ENCODE results near the gene BRD7. TPM values are rescaled to one million over a fixed set of nuclear protein-coding genes. Genes with fewer than 3 reads are reported as not detected.

BRD7 gene
- total and polyA plus RNA-seq, 10 of the 15 experiments (the other 5 are each of a cell fraction or from before 2014, with no cell fraction given): 16.9 to 74.7 (median 52.0) TPM

- Histone ChIP-seq H3K79me2 (ENCODE audit: control insufficient read depth, insufficient read depth, low read length) (no peaks in the 10 kb centered on the region), H3K4me3 (no peak overlapping the region), H3K4me1 (ENCODE audit: control insufficient read depth, insufficient read depth, low read length) (no peaks in the 10 kb centered on the region), H3K27me3 (replicated peaks in 1 of 2; ENCODE audit: control insufficient read depth in 2 of 2, insufficient read depth in 2 of 2, low read length in 1 of 2) (peaks cover 0 to 1% of the 10 kb centered on the region in 2 experiments; a peak in 2 of 4 replicates), H3K9me3 (replicated peaks; ENCODE audit: control insufficient read depth, insufficient read depth, low read length) (no peaks in the 10 kb centered on the region), H2AFZ (ENCODE audit: control insufficient read depth, low read depth, low read length) (no peak overlapping the region), H3K4me2 (ENCODE audit: control insufficient read depth, insufficient read depth) (no peak overlapping the region), H3K9ac (ENCODE audit: control insufficient read depth, insufficient read depth, low read length) (no peak overlapping the region), H3K36me3 (ENCODE audit: control insufficient read depth in 2 of 2, insufficient read depth in 2 of 2, low read length in 1 of 2) (no peaks in the 10 kb centered on the region), H3K27ac (ENCODE audit: control insufficient read depth, insufficient read depth) (no peak overlapping the region), H4K20me1 (ENCODE audit: control insufficient read depth, insufficient read depth) (no peaks in the 10 kb centered on the region)
- ATAC-seq (no peak), FAIRE-seq (no peak), DNase-seq (ENCODE audit: low read depth, low spot score) (no peak)
- ChIA-PET SMC1A (ENCODE audit: uncharacterized antibody, unreplicated experiment) (no interaction called here), POLR2A (no interaction called here), CTCF (interaction anchor here (1.1 kb wide), 1 partner anchor 417 kb away, joined by 4 read pairs; no protein-coding TSS in a partner anchor), RAD21 (ENCODE audit: unreplicated experiment) (no interaction called here)
- in situ Hi-C loops (cut with MboI): no loop called here
- intact Hi-C loops (cut with micrococcal nuclease; ENCODE audit: unreplicated experiment): no loop called here
- BruUV-seq (replicated peaks): no TSS peak
- WGBS (ENCODE audit: insufficient coverage, insufficient replicate concordance, low lambda C conversion rate, missing lambda C conversion rate): 66% methylated on average over 4 of the region's 4 CpGs
- TF ChIP-seq CBFB (IDR thresholded peaks at IDR 0.05; ENCODE audit: low read depth): no peak
- no peak for TF ChIP-seq MEF2B (IDR thresholded peaks at IDR 0.05; ENCODE audit: partially characterized antibody, poor library complexity, severe bottlenecking)
- no peak for TF ChIP-seq USF1 (IDR thresholded peaks at IDR 0.05; ENCODE audit: borderline replicate concordance, extremely low read length, insufficient read depth, low read depth, low read length)
- no peak for TF ChIP-seq RB1 (IDR thresholded peaks at IDR 0.05; ENCODE audit: borderline replicate concordance)
- no peak for TF ChIP-seq BHLHE40 (IDR thresholded peaks at IDR 0.05; ENCODE audit: borderline replicate concordance in 1 of 2, low read depth in 2 of 2, low read length in 1 of 2)
- TF ChIP-seq, protein P1, sequence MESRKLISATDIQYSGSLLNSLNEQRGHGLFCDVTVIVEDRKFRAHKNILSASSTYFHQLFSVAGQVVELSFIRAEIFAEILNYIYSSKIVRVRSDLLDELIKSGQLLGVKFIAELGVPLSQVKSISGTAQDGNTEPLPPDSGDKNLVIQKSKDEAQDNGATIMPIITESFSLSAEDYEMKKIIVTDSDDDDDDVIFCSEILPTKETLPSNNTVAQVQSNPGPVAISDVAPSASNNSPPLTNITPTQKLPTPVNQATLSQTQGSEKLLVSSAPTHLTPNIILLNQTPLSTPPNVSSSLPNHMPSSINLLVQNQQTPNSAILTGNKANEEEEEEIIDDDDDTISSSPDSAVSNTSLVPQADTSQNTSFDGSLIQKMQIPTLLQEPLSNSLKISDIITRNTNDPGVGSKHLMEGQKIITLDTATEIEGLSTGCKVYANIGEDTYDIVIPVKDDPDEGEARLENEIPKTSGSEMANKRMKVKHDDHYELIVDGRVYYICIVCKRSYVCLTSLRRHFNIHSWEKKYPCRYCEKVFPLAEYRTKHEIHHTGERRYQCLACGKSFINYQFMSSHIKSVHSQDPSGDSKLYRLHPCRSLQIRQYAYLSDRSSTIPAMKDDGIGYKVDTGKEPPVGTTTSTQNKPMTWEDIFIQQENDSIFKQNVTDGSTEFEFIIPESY (IDR thresholded peaks at IDR 0.05): no peak
- TF ChIP-seq ZSCAN29 (IDR thresholded peaks at IDR 0.05): no peak
- no peak for TF ChIP-seq ZBTB11 (CRISPR knock-in tag; IDR thresholded peaks at IDR 0.05)
- TF ChIP-seq, protein P2, sequence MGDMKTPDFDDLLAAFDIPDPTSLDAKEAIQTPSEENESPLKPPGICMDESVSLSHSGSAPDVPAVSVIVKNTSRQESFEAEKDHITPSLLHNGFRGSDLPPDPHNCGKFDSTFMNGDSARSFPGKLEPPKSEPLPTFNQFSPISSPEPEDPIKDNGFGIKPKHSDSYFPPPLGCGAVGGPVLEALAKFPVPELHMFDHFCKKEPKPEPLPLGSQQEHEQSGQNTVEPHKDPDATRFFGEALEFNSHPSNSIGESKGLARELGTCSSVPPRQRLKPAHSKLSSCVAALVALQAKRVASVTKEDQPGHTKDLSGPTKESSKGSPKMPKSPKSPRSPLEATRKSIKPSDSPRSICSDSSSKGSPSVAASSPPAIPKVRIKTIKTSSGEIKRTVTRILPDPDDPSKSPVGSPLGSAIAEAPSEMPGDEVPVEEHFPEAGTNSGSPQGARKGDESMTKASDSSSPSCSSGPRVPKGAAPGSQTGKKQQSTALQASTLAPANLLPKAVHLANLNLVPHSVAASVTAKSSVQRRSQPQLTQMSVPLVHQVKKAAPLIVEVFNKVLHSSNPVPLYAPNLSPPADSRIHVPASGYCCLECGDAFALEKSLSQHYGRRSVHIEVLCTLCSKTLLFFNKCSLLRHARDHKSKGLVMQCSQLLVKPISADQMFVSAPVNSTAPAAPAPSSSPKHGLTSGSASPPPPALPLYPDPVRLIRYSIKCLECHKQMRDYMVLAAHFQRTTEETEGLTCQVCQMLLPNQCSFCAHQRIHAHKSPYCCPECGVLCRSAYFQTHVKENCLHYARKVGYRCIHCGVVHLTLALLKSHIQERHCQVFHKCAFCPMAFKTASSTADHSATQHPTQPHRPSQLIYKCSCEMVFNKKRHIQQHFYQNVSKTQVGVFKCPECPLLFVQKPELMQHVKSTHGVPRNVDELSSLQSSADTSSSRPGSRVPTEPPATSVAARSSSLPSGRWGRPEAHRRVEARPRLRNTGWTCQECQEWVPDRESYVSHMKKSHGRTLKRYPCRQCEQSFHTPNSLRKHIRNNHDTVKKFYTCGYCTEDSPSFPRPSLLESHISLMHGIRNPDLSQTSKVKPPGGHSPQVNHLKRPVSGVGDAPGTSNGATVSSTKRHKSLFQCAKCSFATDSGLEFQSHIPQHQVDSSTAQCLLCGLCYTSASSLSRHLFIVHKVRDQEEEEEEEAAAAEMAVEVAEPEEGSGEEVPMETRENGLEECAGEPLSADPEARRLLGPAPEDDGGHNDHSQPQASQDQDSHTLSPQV (IDR thresholded peaks at IDR 0.05): no peak
Observed at GRCh38 chr16:50389900-50390299, 21.1 kb upstream of the BRD7 start.

Measured in GM12878 (cell line).